COLO829 (cell line): ENCODE data around the gene PTPRG.
"Not testable (repeated sequence)": the region's sequence is repeated elsewhere in the genome, so short reads cannot be mapped to it uniquely, and the experiment has no call there.

Experiments used
- DNase-seq: peaks from one replicate; pipeline ENCODE4 v3.0.0; 2012; ENCODE audit warnings: low spot score

The PTPRG gene

DNA sequence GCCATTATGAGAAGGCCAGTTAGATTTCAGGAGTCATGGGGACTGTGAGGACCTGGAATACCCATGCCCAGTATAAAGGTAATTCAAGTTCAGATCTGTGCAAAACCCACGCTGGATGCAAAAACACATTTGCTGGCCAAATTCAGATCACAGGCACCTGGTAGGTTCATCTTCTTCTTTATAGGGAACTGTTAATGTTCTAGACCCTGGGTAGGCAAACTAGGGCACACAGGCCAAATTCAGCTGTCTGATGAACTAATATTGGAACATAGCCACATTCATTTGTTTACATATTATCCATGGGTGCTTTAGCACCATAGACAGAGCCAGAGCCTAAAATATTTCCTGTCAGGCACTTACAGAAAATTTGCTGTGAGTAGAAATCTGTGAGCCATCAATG lies 241.4 kb downstream of the PTPRG start:
- DNase-seq: no peak

GRCh38 chr3:61803983-61804382 lies 242.6 kb downstream of the PTPRG start:
- no peak for DNase-seq

- DNase-seq: no peak
Measured at GRCh38 chr3:61804782-61805181, 243.4 kb downstream of the PTPRG start.

DNA sequence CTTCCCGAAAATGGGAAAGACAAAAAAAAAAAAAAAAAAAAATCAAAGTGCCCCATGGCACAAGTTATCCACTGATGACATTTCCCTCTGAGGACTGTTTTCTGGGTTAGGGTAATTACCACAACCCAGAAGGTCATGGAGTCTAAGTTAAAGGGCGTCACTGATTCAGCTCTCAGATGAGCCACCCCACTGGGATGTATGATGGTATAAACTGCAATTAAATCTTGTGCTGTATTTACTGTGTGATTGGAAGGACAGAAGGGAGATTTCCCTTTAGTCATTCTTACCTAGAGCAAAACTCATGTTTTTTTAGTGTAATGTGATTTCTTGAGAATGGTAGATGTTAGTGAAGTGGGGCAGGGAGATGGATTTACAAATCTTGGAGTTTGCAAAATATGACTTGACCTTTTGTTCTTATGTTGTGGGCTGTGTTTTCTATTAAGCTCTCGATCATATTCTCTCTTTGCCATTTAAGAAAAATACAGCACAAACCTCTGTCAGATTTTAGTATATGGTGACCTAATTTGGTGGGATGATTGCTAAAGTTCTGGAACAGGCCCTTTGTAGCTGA lies 244.2 kb downstream of the PTPRG start:
- DNase-seq: no peak

GRCh38 chr3:61806810-61807209 lies 245.4 kb downstream of the PTPRG start:
- DNase-seq: no peak

DNA sequence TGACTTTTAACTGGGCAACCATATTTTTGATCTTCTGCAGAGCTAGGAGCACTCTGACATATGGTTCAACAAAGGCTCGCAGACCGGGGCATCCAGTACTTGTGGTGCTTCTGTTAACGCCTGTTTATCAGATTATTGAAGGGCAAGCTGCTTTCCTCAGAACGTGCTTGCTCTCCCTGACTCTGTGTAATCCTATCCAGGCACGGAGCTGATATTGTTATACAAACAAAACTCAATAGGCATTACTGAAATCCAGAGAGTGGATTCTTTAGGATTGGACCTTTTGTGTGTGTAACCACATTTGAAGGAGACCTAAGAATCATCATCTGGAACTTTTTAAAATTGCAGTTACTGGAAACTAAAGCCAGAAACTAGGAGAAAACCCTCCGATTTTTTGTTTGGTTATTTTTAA lies 246.5 kb downstream of the PTPRG start:
- no peak for DNase-seq

- no peak for DNase-seq
Measured at GRCh38 chr3:61808526-61808925, 247.2 kb downstream of the PTPRG start.

GRCh38 chr3:61808999-61809398 lies 247.6 kb downstream of the PTPRG start:
- DNase-seq: no peak

GRCh38 chr3:61809879-61810278 lies 248.5 kb downstream of the PTPRG start:
- no peak for DNase-seq

DNA sequence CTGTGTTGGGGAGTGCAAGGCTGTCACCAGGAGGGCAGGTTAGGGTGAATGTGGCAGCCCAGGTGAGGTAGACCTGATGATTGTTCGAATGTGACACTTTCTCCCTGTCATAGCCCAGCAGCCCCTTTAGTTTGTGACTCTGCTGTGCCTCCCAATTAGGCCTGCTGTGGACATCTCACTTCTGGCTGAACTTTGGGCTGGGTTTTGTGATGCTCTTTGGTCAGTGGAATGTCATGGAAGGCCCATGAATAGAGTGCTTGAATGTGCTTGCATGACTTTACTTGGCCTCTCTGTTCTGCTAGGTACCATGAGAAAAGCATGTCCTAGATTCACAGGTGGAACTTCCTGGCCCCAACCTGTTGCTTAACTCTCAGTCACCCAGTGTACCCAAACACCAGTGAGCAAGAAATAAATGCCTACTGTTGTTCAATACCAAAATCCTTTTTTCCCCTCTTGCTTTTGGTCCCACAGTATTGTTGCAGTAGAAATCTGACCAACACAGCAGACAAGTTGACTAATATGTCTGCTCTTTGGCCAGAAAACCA lies 249.7 kb downstream of the PTPRG start:
- DNase-seq: no peak

- no peak for DNase-seq
Measured at GRCh38 chr3:61811652-61812051, 250.3 kb downstream of the PTPRG start.

DNA sequence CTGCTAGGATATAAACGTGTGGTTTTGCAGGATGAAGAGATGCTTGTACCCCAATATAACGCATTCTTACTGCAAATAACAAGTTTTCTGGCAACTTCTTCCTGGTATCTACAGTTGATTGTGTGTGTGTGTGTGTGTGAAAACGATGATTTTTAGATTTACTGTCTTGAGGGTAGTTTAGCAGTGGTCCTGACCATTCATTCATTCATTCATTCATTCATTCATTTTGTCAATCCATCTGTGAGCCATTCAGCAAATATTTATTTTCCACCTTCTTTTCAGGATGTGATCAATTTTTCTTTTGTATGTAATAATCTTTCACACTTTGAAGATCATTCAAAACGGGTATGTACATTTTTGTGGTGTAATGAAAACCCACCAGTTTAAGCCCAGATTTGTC lies 250.7 kb downstream of the PTPRG start:
- DNase-seq: no peak

DNA sequence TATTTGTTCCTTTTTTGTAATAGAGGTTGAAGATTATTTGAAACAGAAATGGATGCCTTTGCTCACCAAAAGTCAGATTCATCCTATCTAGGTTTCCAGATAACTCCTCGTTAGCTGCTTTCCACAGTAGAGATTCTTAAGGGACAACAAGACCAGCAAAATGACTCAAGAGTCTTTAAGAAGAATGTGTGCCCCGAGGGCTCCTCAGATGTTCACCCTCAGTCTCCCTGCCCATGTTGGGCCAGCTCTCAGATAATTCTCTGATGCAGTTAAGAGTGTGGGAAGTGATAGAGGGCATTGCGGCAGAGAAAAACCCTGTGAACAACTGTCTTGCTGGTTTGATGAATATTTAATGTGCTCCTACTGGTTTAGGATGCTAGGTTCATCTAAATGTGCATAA lies 251.1 kb downstream of the PTPRG start:
- no peak for DNase-seq

DNA sequence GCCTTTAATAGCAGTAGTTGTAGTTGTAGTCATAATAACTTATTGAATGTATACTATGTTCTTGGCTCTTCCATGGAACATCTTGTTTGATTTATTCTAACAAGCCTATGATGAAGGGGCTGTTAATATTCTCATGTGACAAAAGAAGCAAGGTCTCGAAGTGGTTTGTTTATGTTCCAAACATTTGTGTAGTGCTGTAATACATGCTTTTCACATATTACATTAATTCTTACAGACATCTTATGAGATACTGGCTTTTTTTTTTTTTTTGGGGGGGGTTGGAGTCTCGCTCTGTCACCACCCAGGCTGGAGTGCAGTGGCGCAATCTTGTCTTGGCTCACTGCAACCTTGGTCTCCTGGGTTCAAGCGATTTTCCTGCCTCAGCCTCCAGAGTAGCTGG lies 252.3 kb downstream of the PTPRG start:
- DNase-seq: no peak

- DNase-seq: no peak
Measured at GRCh38 chr3:61814674-61815073, 253.3 kb downstream of the PTPRG start.

GRCh38 chr3:61816304-61816703 lies 254.9 kb downstream of the PTPRG start:
- DNase-seq: not testable (repeated sequence)

- no peak for DNase-seq
Measured at GRCh38 chr3:61819861-61820260, 258.5 kb downstream of the PTPRG start.

GRCh38 chr3:61820306-61820992 lies 259.1 kb downstream of the PTPRG start:
- DNase-seq: no peak

GRCh38 chr3:61821823-61822251 lies 260.5 kb downstream of the PTPRG start:
- DNase-seq: no peak

GRCh38 chr3:61822588-61822987 lies 261.2 kb downstream of the PTPRG start:
- DNase-seq: no peak

- DNase-seq: no peak
Measured at GRCh38 chr3:61824553-61825135, 263.3 kb downstream of the PTPRG start.

- no peak for DNase-seq
Measured at GRCh38 chr3:61826161-61826560, 264.8 kb downstream of the PTPRG start.

GRCh38 chr3:61828184-61828874 lies 267.0 kb downstream of the PTPRG start:
- no peak for DNase-seq
